Measurements from ENCODE around the gene CEACAM1.
"Not testable (repeated sequence)": the region's sequence is repeated elsewhere in the genome, so short reads cannot be mapped to it uniquely, and the experiment has no call there.

CEACAM1 gene

DNA sequence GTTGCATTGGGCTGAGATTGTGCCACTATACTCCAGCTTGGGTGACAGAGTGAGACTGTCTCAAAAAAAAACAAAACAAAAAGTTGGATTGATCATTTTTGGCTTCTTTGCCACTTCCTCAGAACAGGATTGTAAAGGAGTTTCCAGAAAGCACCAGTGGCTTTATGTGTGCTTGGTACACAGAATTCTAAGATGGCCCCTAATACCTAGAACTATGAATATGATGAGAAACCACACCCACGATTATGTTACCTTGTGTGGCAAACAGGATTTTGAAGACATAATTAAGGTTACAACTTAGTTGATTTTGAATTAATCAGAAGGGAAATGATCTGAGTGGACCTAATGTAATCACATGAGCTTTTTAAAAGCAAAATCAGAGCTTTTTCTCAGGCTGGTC lies 26.5 kb downstream of the CEACAM1 start:
- Histone ChIP-seq H3K36me3 (ENCODE audit: control insufficient read depth, insufficient read depth, low read length) (no peaks in the 10 kb centered on the region), H3K27me3 (replicated peaks; ENCODE audit: control insufficient read depth, insufficient read depth, low read length) (no peaks in the 10 kb centered on the region), H3K4me3 (replicated peaks; ENCODE audit: low read depth, low read length) (no peak overlapping the region)
- TF ChIP-seq, protein P1, sequence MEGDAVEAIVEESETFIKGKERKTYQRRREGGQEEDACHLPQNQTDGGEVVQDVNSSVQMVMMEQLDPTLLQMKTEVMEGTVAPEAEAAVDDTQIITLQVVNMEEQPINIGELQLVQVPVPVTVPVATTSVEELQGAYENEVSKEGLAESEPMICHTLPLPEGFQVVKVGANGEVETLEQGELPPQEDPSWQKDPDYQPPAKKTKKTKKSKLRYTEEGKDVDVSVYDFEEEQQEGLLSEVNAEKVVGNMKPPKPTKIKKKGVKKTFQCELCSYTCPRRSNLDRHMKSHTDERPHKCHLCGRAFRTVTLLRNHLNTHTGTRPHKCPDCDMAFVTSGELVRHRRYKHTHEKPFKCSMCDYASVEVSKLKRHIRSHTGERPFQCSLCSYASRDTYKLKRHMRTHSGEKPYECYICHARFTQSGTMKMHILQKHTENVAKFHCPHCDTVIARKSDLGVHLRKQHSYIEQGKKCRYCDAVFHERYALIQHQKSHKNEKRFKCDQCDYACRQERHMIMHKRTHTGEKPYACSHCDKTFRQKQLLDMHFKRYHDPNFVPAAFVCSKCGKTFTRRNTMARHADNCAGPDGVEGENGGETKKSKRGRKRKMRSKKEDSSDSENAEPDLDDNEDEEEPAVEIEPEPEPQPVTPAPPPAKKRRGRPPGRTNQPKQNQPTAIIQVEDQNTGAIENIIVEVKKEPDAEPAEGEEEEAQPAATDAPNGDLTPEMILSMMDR (IDR thresholded peaks at IDR 0.05; ENCODE audit: insufficient read depth, low read length, poor library complexity, severe bottlenecking): no peak
- DNase-seq (ENCODE audit: extremely low read depth, insufficient read length): no peak

DNA sequence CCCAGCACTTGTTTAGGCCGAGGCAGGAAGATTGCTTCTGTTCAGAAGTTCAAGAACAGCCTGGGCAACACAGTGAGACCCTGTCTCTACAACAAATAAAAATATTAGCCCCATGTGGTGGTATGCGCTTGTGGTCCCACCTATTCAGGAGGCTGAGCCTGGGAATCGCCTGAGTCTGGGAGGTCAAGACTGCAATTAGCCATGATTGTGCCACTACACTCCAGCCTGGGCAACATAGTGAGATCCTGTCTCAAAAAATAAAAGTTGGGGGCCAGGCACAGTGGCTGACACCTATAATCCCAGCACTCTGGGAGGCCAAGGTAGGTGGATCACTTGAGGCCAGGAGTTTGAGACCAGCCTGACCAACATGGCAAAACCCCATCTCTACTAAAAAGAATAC lies 27.0 kb downstream of the CEACAM1 start:
- H3K27me3 ChIP-seq (replicated peaks; ENCODE audit: control insufficient read depth, insufficient read depth, low read length); H3K36me3 ChIP-seq (ENCODE audit: control insufficient read depth, insufficient read depth, low read length); DNase-seq (ENCODE audit: extremely low read depth, insufficient read length); H3K4me3 ChIP-seq (replicated peaks; ENCODE audit: low read depth, low read length): not testable (repeated sequence)

DNA sequence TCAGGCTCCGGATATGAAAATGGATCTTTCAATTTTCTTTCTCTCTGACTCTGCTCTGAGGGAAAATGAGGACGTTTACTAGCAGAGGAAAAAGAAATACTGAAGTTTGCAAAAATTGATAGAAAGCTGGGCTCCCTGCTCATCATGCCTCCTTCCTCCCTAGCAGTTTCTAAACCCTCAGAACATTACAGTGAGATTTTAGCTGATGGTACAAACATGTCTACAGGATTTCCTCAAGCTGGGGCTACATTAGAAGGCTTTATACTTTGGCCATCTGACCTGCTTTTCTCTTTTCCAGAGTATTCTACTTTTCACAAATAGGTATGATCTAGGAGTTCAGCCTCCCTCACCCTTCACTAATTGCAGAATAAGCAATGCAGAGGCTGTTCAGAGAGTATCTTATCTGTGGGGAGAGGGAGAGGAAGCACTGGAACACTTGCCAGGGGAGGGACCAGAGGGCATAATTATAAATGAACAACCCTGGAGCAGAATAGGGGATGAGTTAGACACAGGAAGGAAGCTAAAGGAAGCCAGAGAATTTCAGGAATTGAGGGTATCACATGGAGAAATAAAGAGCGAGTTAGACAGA lies 30.0 kb downstream of the CEACAM1 start:
- TF ChIP-seq, protein P1 (IDR thresholded peaks at IDR 0.05; ENCODE audit: insufficient read depth, low read length, poor library complexity, severe bottlenecking): no peak
- Histone ChIP-seq H3K4me3 (replicated peaks; ENCODE audit: low read depth, low read length) (no peak overlapping the region), H3K36me3 (ENCODE audit: control insufficient read depth, insufficient read depth, low read length) (no peaks in the 10 kb centered on the region), H3K27me3 (replicated peaks; ENCODE audit: control insufficient read depth, insufficient read depth, low read length) (no peaks in the 10 kb centered on the region)
- DNase-seq (ENCODE audit: extremely low read depth, insufficient read length): no peak

DNA sequence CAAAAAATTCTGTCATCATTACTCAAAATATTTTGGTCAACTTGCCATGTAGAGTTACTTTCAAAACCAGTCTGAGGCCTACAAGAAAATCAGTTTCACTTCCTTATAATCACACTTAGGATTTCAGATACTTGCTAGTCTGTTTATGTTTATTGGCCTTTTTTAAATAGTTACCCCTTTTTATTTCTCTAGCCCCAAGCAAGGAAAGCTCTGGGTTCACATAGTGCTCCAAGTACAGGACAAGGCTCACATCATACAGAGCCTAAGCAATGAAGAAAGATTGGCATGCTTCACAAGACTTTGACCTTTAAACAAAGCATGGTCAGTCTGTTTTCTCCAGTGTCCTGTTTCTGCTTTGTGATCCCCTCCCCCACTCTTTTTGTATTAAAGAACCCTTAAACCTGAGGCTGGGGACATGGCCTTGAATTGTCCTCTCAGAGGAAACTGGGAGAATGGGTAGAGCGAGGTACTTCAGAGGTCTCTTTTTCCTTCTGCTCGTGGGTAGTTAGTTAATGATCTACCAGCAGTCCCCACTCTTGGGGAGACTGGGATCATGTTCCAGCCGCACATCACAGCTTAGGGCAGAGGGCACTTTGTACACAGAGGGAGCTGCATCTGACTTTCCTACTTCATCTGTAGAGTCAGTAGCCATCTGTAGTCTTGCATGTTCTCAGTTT lies 30.7 kb downstream of the CEACAM1 start:
- Histone ChIP-seq H3K36me3 (ENCODE audit: control insufficient read depth, insufficient read depth, low read length) (no peaks in the 10 kb centered on the region), H3K4me3 (replicated peaks; ENCODE audit: low read depth, low read length) (no peak overlapping the region), H3K27me3 (replicated peaks; ENCODE audit: control insufficient read depth, insufficient read depth, low read length) (no peaks in the 10 kb centered on the region)
- peak; percentile 57 for DNase-seq (ENCODE audit: extremely low read depth, insufficient read length)
- TF ChIP-seq, protein P1 (IDR thresholded peaks at IDR 0.05; ENCODE audit: insufficient read depth, low read length, poor library complexity, severe bottlenecking): no peak

DNA sequence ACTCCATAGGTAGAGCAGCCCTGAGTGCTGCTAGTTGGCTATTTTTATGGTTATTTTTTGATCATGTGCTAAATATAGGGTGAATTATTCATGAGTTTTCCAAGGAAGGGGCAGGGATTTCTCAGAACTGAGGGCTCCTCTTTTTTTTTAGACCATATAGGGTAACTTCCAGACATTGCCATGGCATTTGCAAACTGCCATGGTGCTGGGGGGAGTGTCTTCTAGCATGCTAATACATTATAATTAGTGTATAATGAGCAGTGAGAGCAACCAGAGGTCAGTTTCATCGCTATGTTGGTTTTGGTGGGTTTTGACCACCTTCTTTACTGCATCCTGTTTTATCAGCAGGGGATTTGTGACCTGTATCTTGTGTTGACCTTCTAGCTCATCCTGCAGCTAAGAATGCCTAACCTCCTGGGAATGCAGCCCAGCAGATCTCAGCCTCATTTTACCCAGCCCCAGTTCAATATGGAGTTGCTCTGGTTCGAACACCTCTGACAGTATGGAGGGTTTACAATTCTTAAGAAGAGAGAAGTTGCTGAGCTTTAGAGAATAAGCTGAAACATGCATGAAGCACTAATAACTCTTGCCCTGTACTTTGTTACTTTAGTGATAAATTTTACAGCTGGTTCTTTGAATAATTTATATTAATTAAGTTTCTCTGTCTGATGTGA lies 31.7 kb downstream of the CEACAM1 start:
- no peak for DNase-seq (ENCODE audit: extremely low read depth, insufficient read length)
- TF ChIP-seq, protein P1 (IDR thresholded peaks at IDR 0.05; ENCODE audit: insufficient read depth, low read length, poor library complexity, severe bottlenecking): no peak
- no peak overlapping the region for H3K4me3 ChIP-seq (replicated peaks; ENCODE audit: low read depth, low read length)
- H3K27me3 ChIP-seq (replicated peaks; ENCODE audit: control insufficient read depth, insufficient read depth, low read length): no peaks in the 10 kb centered on the region
- H3K36me3 ChIP-seq (ENCODE audit: control insufficient read depth, insufficient read depth, low read length): no peaks in the 10 kb centered on the region

DNA sequence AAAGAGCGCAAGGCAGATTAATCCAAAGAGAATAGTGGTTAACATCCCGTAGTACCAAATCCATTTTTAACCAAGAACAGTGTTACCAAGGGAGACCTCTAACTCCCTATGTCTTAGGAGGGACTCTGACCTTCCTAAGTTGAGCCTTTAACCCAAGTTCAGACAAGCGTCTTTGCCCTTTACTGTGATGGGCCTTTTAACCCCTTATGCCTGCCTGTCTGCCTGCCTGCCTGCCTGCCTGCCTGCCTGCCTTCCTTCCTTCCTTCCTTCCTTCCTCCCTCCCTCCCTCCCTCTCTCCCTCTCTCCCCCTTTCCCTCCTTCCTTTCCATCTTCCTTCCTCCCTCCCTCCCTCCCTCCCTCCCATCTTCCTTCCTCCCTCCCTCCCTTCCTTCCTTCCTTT lies 32.6 kb downstream of the CEACAM1 start:
- H3K4me3 ChIP-seq (replicated peaks; ENCODE audit: low read depth, low read length): no peak overlapping the region
- no peaks in the 10 kb centered on the region for H3K27me3 ChIP-seq (replicated peaks; ENCODE audit: control insufficient read depth, insufficient read depth, low read length)

More for the DNA sequence above, 32.6 kb downstream of the CEACAM1 start:
- TF ChIP-seq, protein P1 (IDR thresholded peaks at IDR 0.05; ENCODE audit: insufficient read depth, low read length, poor library complexity, severe bottlenecking): no peak
- DNase-seq (ENCODE audit: extremely low read depth, insufficient read length): no peak
- H3K36me3 ChIP-seq (ENCODE audit: control insufficient read depth, insufficient read depth, low read length): no peaks in the 10 kb centered on the region
